SK-N-DZ (cell line): ENCODE results near the gene FAM89B.
A peak's percentile ranks its signal among the peaks of the same experiment; 100 is the strongest.

Source experiments
- DNase-seq: peaks from one replicate; pipeline ENCODE4 v3.0.0-alpha.2; 2015; ENCODE audit warnings: low spot score

The FAM89B gene

GRCh38 chr11:65588199-65589054 is 16.1 kb downstream of the FAM89B start:
- DNase-seq, result peak; percentile 66

GRCh38 chr11:65589444-65590239 is 17.3 kb downstream of the FAM89B start:
- peak; percentile 63 for DNase-seq

GRCh38 chr11:65590240-65590738 is 18.0 kb downstream of the FAM89B start:
- DNase-seq, result no peak

- DNase-seq, result no peak
Measured at GRCh38 chr11:65591939-65592857, 19.9 kb downstream of the FAM89B start.

GRCh38 chr11:65592858-65593517 is 20.6 kb downstream of the FAM89B start:
- DNase-seq, result no peak

- peak; percentile 72 for DNase-seq
Measured at GRCh38 chr11:65593518-65594414, 21.4 kb downstream of the FAM89B start.

- no peak for DNase-seq
Measured at GRCh38 chr11:65595131-65595530, 22.8 kb downstream of the FAM89B start.

- DNase-seq, result no peak
Measured at GRCh38 chr11:65595543-65596281, 23.4 kb downstream of the FAM89B start, which contains the start of gene KCNK7. KCNK7 (minus strand) TSS chr11:65595800; CDS start chr11:65595772, 28 bp downstream.

GRCh38 chr11:65596520-65596919 is 24.2 kb downstream of the FAM89B start:
- DNase-seq, result no peak

- no peak for DNase-seq
Measured at GRCh38 chr11:65598258-65598699, 25.9 kb downstream of the FAM89B start.

GRCh38 chr11:65599216-65599954 is 27.0 kb downstream of the FAM89B start:
- no peak for DNase-seq

GRCh38 chr11:65599955-65600246 is 27.6 kb downstream of the FAM89B start:
- DNase-seq, result no peak

- no peak for DNase-seq
Measured at GRCh38 chr11:65604258-65604657, 31.9 kb downstream of the FAM89B start.

GRCh38 chr11:65606876-65607613 is 34.7 kb downstream of the FAM89B start:
- DNase-seq, result peak; percentile 99

GRCh38 chr11:65607614-65608426 is 35.5 kb downstream of the FAM89B start:
- DNase-seq, result no peak

- DNase-seq, result no peak
Measured at GRCh38 chr11:65609229-65609628, 36.9 kb downstream of the FAM89B start.

GRCh38 chr11:65609665-65610064 is 37.3 kb downstream of the FAM89B start:
- DNase-seq, result no peak
